HEK293T (cell line): ENCODE measurements around the gene MUC4.

Experiments
- CTCF ChIA-PET: fragments of 350-600 bp; formaldehyde crosslinking; extraction: SDS; loops from one replicate; lab custom pipeline; 2021; ENCODE audit warnings: antibody characterized with exemption, inconsistent platforms; lab: Yijun Ruan, JAX
- POLR2A ChIA-PET: fragments of 350-600 bp; formaldehyde crosslinking; extraction: SDS; loops from one replicate; lab custom pipeline; 2020; ENCODE audit warnings: antibody characterized with exemption, inconsistent platforms; lab: Yijun Ruan, JAX
- DNase-seq: peaks from one replicate; pipeline ENCODE4 v3.0.0; 2012; ENCODE audit warnings: mixed read lengths; ENCODE audit errors: extremely low spot score
- ARNT ChIP-seq: fragments of 450-650 bp; IDR thresholded peaks from 2 replicates; pipeline ENCODE4 v1.6.1; 2017; ENCODE audit warnings: mild to moderate bottlenecking
- BHLHE40 ChIP-seq: fragments of 450-650 bp; IDR thresholded peaks from 2 replicates; pipeline ENCODE4 v1.6.1; 2016; ENCODE audit warnings: mild to moderate bottlenecking, moderate library complexity, borderline replicate concordance
- CTBP1 ChIP-seq: fragments of 450-650 bp; IDR thresholded peaks from 2 replicates; pipeline ENCODE4 v1.6.1; 2016; ENCODE audit warnings: borderline replicate concordance
- ELF4 ChIP-seq: fragments of 450-650 bp; IDR thresholded peaks from 2 replicates; pipeline ENCODE4 v1.6.1; 2017; ENCODE audit warnings: antibody characterized with exemption
- FOXA1 ChIP-seq: fragments of 450-650 bp; IDR thresholded peaks from 2 replicates; pipeline ENCODE4 v1.6.1; 2016; ENCODE audit warnings: mild to moderate bottlenecking
- FOXK2 ChIP-seq: fragments of 450-650 bp; IDR thresholded peaks from 2 replicates; pipeline ENCODE4 v1.6.1; 2016; ENCODE audit warnings: mild to moderate bottlenecking
- FOXM1 ChIP-seq: fragments of 450-650 bp; IDR thresholded peaks from 2 replicates; pipeline ENCODE4 v1.6.1; 2017; ENCODE audit warnings: mild to moderate bottlenecking, borderline replicate concordance
- HDGF ChIP-seq: fragments of 450-650 bp; IDR thresholded peaks from 2 replicates; pipeline ENCODE4 v1.6.1; 2017; ENCODE audit warnings: antibody characterized with exemption, borderline replicate concordance
- L3MBTL2 ChIP-seq: fragments of 450-650 bp; conservative IDR thresholded peaks from 2 replicates; pipeline ENCODE4 v1.6.1; 2016; ENCODE audit warnings: mild to moderate bottlenecking
- LEF1 ChIP-seq: fragments of 450-650 bp; IDR thresholded peaks from 2 replicates; pipeline ENCODE4 v1.6.1; 2017; ENCODE audit warnings: mild to moderate bottlenecking, borderline replicate concordance
- NFRKB ChIP-seq: fragments of 450-650 bp; IDR thresholded peaks from 2 replicates; pipeline ENCODE4 v1.6.1; 2016; ENCODE audit warnings: mild to moderate bottlenecking, moderate library complexity
- SP1 ChIP-seq: fragments of 450-650 bp; IDR thresholded peaks from 2 replicates; pipeline ENCODE4 v1.6.1; 2017
- SUZ12 ChIP-seq: fragments of 450-650 bp; IDR thresholded peaks from 2 replicates; pipeline ENCODE4 v1.6.1; 2016; ENCODE audit warnings: mild to moderate bottlenecking
- TARDBP ChIP-seq: fragments of 450-650 bp; IDR thresholded peaks from 2 replicates; pipeline ENCODE4 v1.6.1; 2016
- ZNF384 ChIP-seq: fragments of 450-650 bp; IDR thresholded peaks from 2 replicates; pipeline ENCODE4 v1.6.1; 2016
- TF ChIP-seq, protein P1 (sequence below): fragments of 450-650 bp; IDR thresholded peaks from 2 replicates; pipeline ENCODE4 v1.6.1; 2016

The MUC4 gene

DNA sequence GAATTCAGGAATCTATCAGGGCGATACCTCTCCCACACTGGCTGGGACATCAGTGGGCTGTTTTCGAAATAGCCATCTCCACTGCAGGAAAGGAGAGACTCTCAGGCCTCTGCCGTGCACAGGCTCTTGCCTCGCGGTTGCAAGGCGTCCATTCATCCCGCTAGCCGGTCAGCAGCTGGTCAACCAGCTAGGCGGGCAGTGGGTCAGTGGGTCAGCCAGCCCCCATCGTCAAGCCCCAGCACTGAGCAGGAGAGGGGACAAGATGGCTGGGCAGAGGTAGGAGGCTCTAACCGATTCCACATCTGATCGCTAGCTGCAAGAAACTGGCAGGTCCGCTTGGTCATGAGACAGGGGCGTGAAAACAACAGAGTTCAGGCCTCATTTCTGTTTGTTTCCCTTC is 45.1 kb downstream of the MUC4 start:
- CTCF ChIA-PET, result no interaction called here
- POLR2A ChIA-PET, result no interaction called here
- TF ChIP-seq BHLHE40 (no peak), L3MBTL2 (no peak), FOXK2 (no peak), ZNF384 (no peak), SP1 (no peak), CTBP1 (no peak), FOXA1 (no peak), HDGF (no peak), NFRKB (no peak)
- TF ChIP-seq, protein P1, sequence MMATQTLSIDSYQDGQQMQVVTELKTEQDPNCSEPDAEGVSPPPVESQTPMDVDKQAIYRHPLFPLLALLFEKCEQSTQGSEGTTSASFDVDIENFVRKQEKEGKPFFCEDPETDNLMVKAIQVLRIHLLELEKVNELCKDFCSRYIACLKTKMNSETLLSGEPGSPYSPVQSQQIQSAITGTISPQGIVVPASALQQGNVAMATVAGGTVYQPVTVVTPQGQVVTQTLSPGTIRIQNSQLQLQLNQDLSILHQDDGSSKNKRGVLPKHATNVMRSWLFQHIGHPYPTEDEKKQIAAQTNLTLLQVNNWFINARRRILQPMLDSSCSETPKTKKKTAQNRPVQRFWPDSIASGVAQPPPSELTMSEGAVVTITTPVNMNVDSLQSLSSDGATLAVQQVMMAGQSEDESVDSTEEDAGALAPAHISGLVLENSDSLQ, result no peak
- DNase-seq, result no peak

DNA sequence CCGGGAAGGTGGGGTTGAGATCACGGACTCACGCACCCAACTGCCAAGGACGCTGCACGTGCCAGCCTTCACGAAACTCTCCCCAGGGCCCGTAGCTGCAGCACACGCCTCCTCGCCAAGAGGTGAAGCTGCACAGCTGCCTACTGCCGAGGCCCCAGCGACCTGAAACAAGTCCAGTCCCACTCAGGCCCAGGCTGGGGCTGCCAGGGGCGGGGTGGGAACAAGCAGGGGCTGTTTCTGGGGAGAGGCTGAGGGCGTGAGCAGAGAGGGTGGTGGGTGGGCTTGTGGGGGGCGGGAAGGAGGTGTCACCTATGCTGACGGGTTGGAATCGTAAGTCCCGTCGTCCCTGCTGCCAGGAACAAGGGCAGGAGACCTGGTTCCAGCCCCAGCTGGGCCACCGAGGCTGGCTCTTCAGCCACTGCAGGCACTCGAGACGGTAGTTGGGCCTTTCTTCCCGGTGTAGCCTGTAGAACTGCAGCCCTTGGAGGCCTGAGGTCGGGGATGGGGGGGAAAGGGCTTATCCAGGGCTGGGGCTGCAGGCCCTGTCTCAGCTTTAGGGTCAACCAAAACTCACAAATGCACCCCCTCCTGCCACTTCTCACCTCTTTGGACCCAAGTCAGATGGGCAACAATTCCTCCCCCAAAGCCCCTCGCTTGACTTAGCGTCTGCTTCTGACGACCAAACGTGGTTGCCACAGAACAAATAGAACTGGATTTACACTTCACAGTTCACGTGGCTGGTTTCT is 46.6 kb downstream of the MUC4 start:
- TF ChIP-seq BHLHE40 (no peak), LEF1 (no peak), NFRKB (no peak), SUZ12 (no peak)
- ChIA-PET POLR2A (no interaction called here), CTCF (no interaction called here)
- no peak for DNase-seq

DNA sequence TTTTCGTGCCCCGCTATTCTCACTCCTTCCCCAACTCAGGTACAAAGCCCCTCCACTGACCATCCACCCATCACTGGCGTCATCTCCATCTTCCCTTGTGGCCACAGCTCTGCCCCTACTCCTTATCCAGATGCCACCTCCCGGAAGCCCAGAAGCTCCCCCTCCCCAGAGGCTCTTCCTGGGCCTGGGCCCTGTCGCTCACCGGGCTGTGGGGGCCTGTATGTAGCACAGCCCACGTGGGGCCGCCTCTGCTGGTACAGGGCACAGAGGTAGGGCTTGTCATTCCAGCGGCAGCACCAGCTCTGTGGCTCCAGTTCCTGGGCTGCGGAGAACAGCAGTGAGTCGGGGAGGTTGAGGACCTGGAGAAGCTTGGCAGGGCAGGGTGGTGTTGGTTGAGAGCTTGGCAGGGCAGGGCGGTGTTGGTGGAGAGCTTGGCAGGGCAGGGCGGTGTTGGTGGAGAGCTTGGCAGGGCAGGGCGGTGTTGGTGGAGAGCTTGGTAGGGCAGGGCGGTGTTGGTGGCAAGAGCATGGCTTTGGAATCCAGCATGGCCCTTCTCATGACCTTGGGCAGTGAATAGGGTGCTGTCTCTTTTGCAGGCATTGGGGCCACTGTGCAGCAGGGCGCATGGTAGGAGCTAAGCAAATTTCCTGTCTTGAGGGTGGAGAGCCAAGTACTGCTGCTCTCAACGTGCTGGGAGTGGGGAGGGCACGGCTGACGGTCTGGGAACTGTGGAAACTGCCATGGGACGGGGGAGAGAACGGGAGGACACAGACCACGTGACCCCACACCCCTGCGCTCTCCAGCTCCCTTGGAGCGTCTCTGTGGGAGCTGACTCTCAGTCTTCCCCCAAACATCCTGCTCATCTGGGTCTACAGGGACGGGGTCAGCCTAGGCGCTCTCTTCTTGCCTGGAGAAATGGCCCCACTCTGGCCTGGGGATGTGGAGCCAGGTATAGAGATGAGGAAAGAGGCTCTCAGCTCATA is 47.6 kb downstream of the MUC4 start:
- CTCF ChIA-PET, result no interaction called here
- POLR2A ChIA-PET, result no interaction called here
- TF ChIP-seq SUZ12 (no peak), BHLHE40 (no peak), L3MBTL2 (no peak), NFRKB (no peak), ELF4 (no peak), LEF1 (no peak), ARNT (no peak), FOXA1 (no peak), TARDBP (no peak), ZNF384 (no peak), HDGF (no peak), SP1 (no peak), CTBP1 (no peak), FOXK2 (no peak), FOXM1 (no peak)
- TF ChIP-seq, protein P1, result no peak
- DNase-seq, result no peak

DNA sequence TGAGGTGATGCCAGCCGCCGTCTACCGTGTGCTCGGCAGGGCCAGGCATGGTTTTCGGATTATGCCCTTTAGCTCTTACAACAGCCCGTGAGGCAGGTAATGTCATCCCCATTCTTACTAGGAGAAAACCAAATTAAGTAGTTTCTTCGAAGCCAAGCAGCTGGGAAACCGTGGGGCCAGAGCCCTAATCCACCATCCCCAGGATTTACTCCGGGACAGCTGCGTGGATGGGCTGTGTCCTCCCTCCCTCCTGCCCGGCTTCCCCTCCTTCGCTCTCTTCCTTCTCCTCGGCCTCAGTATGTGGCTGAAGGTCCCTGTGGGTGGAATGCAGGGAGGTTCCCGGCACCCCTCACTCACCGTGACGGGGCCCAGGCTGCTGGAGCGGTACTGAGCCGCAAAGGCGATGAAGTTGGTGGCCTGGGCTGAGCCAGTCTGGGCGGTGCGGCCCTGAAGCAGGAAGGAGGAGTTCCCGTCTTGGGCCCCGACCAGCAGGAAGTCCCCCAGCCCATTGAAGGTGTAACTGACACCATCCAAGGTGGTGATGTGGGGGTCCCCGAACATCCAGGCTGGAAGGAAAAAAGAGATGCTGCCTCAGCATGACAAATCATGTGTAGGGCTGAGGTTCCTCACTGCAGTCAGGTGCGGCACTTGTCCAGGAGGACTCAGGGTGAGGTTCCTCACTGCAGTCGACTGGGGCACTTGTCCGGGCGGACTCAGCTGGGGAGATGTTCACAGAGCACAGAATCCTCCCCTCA is 48.5 kb downstream of the MUC4 start:
- DNase-seq, result no peak
- ChIA-PET POLR2A (no interaction called here), CTCF (no interaction called here)
- TF ChIP-seq FOXA1, result no peak
- TF ChIP-seq, protein P1, result no peak
- no peak for TF ChIP-seq SP1
- TF ChIP-seq TARDBP, result no peak
- TF ChIP-seq HDGF, result no peak
- no peak for TF ChIP-seq ELF4
- no peak for TF ChIP-seq L3MBTL2
- no peak for TF ChIP-seq ARNT
- no peak for TF ChIP-seq NFRKB
- no peak for TF ChIP-seq FOXK2
- TF ChIP-seq FOXM1, result no peak
- TF ChIP-seq LEF1, result no peak
- no peak for TF ChIP-seq CTBP1

DNA sequence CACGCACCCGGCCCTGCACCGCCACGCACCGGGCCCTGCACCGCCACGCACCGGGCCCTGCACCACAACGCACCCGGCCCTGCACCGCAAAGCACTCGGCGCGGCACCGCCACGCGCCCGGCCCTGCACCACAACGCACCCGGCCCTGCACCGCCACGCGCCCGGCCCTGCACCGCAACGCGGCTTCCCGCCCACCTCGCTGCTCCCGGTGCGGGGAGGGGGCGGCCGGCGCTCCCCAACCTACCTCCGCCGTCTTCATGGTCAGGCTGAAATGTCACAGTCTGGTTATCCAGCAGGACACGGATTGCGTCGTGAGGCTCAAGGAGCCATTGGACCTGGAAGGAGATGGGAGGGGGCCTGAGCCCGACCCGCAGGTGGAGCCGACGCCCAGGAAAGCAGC is 49.1 kb downstream of the MUC4 start:
- CTCF ChIA-PET, result no interaction called here
- POLR2A ChIA-PET, result no interaction called here
- no peak for DNase-seq
- TF ChIP-seq L3MBTL2 (no peak), CTBP1 (no peak)
- TF ChIP-seq, protein P1, result no peak
